NCI-H2029 (cell line): Measurements from ENCODE around the gene FBXO7.
"Not testable (repeated sequence)": the region's sequence is repeated elsewhere in the genome, so short reads cannot be mapped to it uniquely, and the experiment has no call there.

Experiments
- DNase-seq: peaks from one replicate; lab custom pipeline; 2025; lab: John Stamatoyannopoulos, UW

Gene FBXO7

GRCh38 chr22:32474635-32475467, at the start of gene FBXO7:
TSS of gene FBXO7 (plus strand) at chr22:32474811. CDS start at chr22:32475003, 192 bp downstream.
- DNase-seq = peak; percentile 75

- no peak for DNase-seq
These were observed 47.7 kb upstream of the FBXO7 start for GRCh38 chr22:32426881-32427280.

- DNase-seq = no peak
These were observed 44.3 kb upstream of the FBXO7 start for GRCh38 chr22:32430352-32430751.

- no peak for DNase-seq
These were observed 30.5 kb upstream of the FBXO7 start for GRCh38 chr22:32444068-32444467.

GRCh38 chr22:32446321-32446720, 28.3 kb upstream of the FBXO7 start:
- DNase-seq = no peak

GRCh38 chr22:32448980-32449379, 25.6 kb upstream of the FBXO7 start:
- DNase-seq = peak; percentile 7

GRCh38 chr22:32457031-32457430, 17.6 kb upstream of the FBXO7 start:
- no peak for DNase-seq

GRCh38 chr22:32462452-32462851, 12.2 kb upstream of the FBXO7 start:
- DNase-seq = no peak

- no peak for DNase-seq
These were observed 8.9 kb upstream of the FBXO7 start for GRCh38 chr22:32465661-32466060.

- DNase-seq = no peak
These were observed 8.1 kb upstream of the FBXO7 start for GRCh38 chr22:32466496-32466895.

- DNase-seq = no peak
These were observed 4.8 kb upstream of the FBXO7 start for GRCh38 chr22:32469799-32470212.

GRCh38 chr22:32473388-32473952, 1.1 kb upstream of the FBXO7 start:
- peak; percentile 4 for DNase-seq

GRCh38 chr22:32475468-32476010, 928 bp downstream of the FBXO7 start:
- no peak for DNase-seq

GRCh38 chr22:32476281-32477195, 1.9 kb downstream of the FBXO7 start:
- no peak for DNase-seq

GRCh38 chr22:32477596-32477995, 3.0 kb downstream of the FBXO7 start:
- no peak for DNase-seq

GRCh38 chr22:32478552-32478951, 3.9 kb downstream of the FBXO7 start:
- not testable (repeated sequence) for DNase-seq

GRCh38 chr22:32478994-32479393, 4.4 kb downstream of the FBXO7 start:
- no peak for DNase-seq

- DNase-seq = no peak
These were observed 5.6 kb downstream of the FBXO7 start for GRCh38 chr22:32480238-32480637.

- no peak for DNase-seq
These were observed 8.1 kb downstream of the FBXO7 start for GRCh38 chr22:32482708-32483107.

- DNase-seq = no peak
These were observed 12.2 kb downstream of the FBXO7 start for GRCh38 chr22:32486656-32487390.

- no peak for DNase-seq
These were observed 12.8 kb downstream of the FBXO7 start for GRCh38 chr22:32487461-32487860.

GRCh38 chr22:32489377-32489776, 14.8 kb downstream of the FBXO7 start:
- no peak for DNase-seq
